ENCODE results near the gene MRPL47. TPM values are rescaled to one million over a fixed set of nuclear protein-coding genes. Genes with fewer than 3 reads are reported as not detected.
A peak's percentile ranks its signal among the peaks of the same experiment; 100 is the strongest.

Gene MRPL47
- total RNA-seq, 3 donors from 2014 or later: 26.1 to 36.8 (median 27.3) TPM

DNA sequence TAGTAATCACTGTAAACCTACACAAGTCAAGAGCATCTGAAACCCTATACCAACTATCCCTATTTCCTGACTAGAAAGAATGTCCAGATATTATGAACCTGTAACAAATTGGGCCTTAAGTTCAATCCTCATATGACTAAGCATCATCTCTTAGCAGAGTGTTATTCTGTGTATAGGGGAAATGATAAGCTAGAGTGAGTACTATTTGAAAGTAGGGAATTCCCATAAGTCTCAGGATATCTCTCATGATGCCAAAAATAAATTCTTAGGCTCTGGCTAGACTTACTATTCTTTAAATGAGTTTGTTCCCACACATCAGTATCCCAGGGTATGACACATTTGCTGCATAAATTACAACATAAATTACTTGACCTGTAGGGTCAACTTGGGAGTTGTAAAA, 15.3 kb downstream of the MRPL47 start:
- Histone ChIP-seq H3K36me3 (ENCODE audit: low read depth) (no peaks in the 10 kb centered on the region), H3K9me3 (no peaks in the 10 kb centered on the region), H3K4me1 (ENCODE audit: low read depth) (no peaks in the 10 kb centered on the region), H3K4me3 (no peak overlapping the region)
- TF ChIP-seq, protein P1, sequence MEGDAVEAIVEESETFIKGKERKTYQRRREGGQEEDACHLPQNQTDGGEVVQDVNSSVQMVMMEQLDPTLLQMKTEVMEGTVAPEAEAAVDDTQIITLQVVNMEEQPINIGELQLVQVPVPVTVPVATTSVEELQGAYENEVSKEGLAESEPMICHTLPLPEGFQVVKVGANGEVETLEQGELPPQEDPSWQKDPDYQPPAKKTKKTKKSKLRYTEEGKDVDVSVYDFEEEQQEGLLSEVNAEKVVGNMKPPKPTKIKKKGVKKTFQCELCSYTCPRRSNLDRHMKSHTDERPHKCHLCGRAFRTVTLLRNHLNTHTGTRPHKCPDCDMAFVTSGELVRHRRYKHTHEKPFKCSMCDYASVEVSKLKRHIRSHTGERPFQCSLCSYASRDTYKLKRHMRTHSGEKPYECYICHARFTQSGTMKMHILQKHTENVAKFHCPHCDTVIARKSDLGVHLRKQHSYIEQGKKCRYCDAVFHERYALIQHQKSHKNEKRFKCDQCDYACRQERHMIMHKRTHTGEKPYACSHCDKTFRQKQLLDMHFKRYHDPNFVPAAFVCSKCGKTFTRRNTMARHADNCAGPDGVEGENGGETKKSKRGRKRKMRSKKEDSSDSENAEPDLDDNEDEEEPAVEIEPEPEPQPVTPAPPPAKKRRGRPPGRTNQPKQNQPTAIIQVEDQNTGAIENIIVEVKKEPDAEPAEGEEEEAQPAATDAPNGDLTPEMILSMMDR (IDR thresholded peaks at IDR 0.05): no peak
- intact Hi-C loops (cut with DNase I, micrococcal nuclease): no loop called here
- DNase-seq (no peak), ATAC-seq (no peak)

DNA sequence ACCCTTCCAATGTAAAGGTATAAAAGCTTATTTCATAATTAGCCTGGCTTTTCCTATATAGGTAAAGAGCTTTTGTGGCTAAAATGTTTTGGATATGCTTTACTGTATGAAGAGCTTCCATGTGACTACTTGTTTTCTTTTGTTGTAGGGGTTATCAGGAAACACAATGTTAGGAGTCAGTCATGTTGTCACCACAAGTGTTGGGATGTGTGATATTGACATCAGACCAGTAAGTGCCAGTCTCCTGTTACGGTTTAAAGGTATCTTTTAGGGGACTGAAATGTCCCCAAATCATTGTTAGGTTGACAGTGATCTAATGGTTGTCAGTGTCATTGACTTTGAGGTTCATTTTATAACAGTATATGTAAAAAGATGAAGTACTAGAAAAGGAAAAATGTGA, 23.4 kb downstream of the MRPL47 start:
- Histone ChIP-seq H3K9me3 (no peaks in the 10 kb centered on the region), H3K36me3 (ENCODE audit: low read depth) (peaks cover 26% of the 10 kb centered on the region), H3K4me3 (no peak overlapping the region), H3K4me1 (ENCODE audit: low read depth) (no peaks in the 10 kb centered on the region)
- intact Hi-C loops (cut with DNase I, micrococcal nuclease): no loop called here
- no peak for DNase-seq
- ATAC-seq: no peak
- TF ChIP-seq, protein P1 (IDR thresholded peaks at IDR 0.05): no peak

DNA sequence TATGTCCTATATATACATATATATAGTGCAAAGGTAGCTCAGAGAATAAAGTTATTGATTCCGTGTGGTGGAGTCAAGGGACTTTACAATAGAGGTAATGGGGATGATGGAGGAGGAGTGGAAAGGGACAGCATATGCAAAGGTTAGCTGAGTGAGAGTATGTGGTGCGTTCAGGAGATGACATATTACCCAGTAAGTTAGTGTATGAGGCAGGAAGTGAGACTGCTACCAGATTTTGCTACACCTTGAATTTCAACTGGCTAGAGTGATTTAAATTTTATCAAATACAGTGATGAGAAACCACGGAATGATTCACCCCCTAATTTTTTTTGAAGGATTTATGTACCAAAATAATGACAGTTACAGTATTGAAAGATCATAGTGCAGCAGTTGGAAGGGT, 38.9 kb downstream of the MRPL47 start:
- no peaks in the 10 kb centered on the region for H3K36me3 ChIP-seq (ENCODE audit: low read depth)
- TF ChIP-seq, protein P1 (IDR thresholded peaks at IDR 0.05): no peak

DNA sequence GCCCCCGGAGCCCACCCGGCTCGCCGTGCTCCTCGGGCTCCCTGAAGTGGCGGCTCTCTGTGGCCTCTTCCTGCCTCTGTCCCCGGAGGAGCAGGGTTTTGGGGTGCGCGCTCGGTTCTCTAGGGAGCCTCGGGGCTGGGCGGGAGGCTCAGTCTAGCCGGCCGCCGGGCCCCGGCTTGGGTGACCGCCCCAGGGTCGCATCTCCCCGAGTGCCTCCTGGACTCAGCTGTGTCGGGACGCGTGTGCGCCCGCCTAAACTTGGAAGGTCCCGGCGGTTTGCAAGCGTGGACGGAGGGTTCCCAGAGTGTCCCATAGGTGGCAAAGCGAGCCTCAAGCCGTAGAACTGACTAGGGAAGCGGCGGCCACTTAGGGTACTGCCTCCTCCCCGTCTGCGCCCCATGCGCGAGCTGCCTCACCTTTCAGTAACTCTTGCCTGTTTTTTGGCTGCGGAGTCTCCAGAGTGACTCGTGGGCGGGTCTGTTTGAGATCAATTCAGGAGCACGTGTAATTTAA, 41.1 kb downstream of the MRPL47 start:
- Histone ChIP-seq H3K36me3 (ENCODE audit: low read depth) (no peaks in the 10 kb centered on the region), H3K9me3 (no peaks in the 10 kb centered on the region), H3K4me3 (peak overlapping the region; percentile 80), H3K4me1 (ENCODE audit: low read depth) (no peaks in the 10 kb centered on the region)
- ATAC-seq (peak; percentile 73), DNase-seq (peak; percentile 70 to 79 (median 72))
- intact Hi-C loops (cut with DNase I, micrococcal nuclease): no loop called here
- TF ChIP-seq, protein P1 (IDR thresholded peaks at IDR 0.05): peak; percentile 35

More for the DNA sequence above, 38.9 kb downstream of the MRPL47 start:
- no peak for ATAC-seq
- intact Hi-C loops (cut with DNase I, micrococcal nuclease): no loop called here
- Histone ChIP-seq H3K4me1 (ENCODE audit: low read depth) (no peaks in the 10 kb centered on the region), H3K4me3 (no peak overlapping the region), H3K9me3 (no peaks in the 10 kb centered on the region)
- no peak for DNase-seq

- ATAC-seq (peak; percentile 98), DNase-seq (peak; percentile 99 to 100 (median 100))
- Histone ChIP-seq H3K4me3 (peak within 1 kb of the TSS; percentile 80), H3K36me3 (ENCODE audit: low read depth) (no peaks in the 10 kb centered on the region), H3K9me3 (no peaks in the 10 kb centered on the region), H3K4me1 (ENCODE audit: low read depth) (no peaks in the 10 kb centered on the region)
- intact Hi-C loops (cut with DNase I, micrococcal nuclease): no loop called here
- TF ChIP-seq, protein P1 (IDR thresholded peaks at IDR 0.05): no peak
These were observed 41.7 kb downstream of the MRPL47 start, which contains the start of gene ACTL6A for GRCh38 chr3:179562591-179563270. TSS of gene ACTL6A (plus strand) at chr3:179562926. CDS start at chr3:179563093, 167 bp downstream.
